ENCODE measurements around the gene IL15RA.
"Not testable (repeated sequence)": the region's sequence is repeated elsewhere in the genome, so short reads cannot be mapped to it uniquely, and the experiment has no call there.

IL15RA gene

GRCh38 chr10:6006546-6006945, 29.2 kb upstream of the IL15RA start:
- no peak for DNase-seq (ENCODE audit: low spot score)

DNA sequence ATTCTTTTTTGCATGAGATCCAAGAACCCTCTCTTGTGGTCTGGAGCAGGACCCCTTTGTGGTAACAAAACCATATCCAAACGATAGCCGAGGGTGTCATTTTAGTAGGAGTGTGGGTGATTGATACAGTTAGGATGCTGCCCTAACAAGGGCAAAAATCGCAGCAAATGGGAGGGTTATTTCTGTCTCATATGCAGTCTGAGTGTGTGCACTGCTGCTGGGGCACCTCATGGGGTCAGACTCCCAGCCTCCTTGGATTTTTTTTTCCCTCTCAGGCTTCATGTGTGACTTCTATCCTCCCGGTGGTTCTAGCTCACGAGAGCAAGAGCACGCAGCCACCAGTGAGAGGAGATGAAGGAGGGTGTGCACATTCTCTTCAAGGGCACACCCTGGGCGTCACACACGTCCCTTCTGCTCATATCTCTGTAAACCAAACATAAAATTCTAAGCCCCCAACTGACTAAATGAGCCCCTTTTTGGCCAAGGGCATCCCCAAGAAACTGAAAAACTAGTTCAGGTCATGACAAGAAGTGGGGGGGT, 28.6 kb upstream of the IL15RA start:
- no peak for DNase-seq (ENCODE audit: low spot score)

GRCh38 chr10:6005161-6005804, 27.9 kb upstream of the IL15RA start:
- not testable (repeated sequence) for DNase-seq (ENCODE audit: low spot score)

GRCh38 chr10:6002809-6003510, 25.6 kb upstream of the IL15RA start:
- DNase-seq (ENCODE audit: low spot score): no peak

DNA sequence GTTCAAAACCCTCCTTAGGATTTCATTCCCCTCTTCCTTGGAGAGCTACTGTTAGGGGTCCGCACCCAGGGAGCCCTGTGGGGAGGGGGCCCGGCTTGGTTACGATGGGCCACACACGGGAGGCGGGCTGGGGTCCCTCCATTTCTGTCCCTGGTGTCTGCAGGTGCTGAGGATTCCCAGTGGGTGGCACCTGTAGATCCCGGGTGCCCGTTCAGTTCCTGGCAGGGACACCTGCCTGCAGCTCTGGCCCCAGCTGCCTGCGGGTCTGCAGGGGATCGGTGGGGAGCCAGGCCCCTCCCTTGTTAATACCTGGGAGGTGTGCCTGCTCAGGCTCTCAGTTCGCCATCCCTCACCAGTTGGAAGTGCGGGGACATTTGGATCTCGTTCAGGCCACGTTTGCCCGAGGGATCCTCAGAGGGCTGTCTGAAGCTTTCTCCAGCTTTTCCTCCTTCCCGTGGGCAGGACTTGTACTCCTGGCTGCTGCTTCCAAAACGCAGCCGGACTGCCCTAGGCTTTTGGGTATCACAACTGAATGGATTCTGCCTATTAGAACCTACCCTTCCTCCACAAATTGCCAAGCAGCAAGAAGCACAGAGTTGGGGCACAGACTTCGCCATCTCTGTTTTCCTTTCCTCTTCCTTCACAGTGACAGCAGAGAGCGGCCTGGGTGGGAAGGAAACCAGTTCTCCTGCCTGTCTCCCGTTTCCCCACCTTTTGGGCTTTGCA, 22.3 kb upstream of the IL15RA start:
- no peak for DNase-seq (ENCODE audit: low spot score)

DNA sequence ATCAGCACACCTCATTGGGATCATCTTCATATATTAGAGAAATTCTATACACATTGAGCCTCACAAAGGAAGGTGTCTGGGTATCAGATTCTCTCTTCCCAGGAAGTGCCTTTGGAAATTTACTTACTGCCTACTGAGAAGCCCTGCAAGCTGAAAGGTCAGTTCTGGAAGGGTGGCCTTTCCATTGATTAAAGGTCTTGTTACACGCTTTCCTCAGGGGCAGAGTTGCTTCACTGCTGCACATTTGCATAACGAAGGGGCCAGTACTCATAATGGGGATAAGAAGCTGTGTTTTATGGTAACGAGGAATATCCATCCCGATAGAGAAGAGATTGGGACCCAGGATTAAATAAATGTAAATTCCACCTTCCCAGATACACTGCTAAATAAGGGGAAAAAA, 19.4 kb upstream of the IL15RA start:
- DNase-seq (ENCODE audit: low spot score): no peak

DNA sequence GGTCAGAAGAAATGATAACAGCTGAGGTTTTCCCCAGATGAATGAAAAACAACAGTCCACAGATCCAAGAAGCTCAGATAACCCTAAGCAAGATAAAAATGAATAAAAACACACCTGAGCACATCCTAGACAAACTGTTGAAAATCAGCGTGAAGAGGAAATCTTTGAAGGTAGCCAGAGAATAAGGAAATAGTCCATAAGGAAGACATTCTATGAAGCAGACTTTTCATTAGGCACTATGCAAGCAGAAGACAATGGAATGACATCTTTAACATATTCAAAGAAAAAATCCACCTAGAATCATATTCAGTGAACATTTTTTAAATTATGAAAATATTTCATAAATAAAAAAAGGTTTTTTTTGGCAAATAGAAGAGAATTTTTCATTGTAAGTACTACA, 15.1 kb upstream of the IL15RA start:
- no peak for DNase-seq (ENCODE audit: low spot score)

- no peak for DNase-seq (ENCODE audit: low spot score)
Measured at GRCh38 chr10:5991708-5992107, 14.4 kb upstream of the IL15RA start.

GRCh38 chr10:5989756-5990155, 12.4 kb upstream of the IL15RA start:
- DNase-seq (ENCODE audit: low spot score): no peak

DNA sequence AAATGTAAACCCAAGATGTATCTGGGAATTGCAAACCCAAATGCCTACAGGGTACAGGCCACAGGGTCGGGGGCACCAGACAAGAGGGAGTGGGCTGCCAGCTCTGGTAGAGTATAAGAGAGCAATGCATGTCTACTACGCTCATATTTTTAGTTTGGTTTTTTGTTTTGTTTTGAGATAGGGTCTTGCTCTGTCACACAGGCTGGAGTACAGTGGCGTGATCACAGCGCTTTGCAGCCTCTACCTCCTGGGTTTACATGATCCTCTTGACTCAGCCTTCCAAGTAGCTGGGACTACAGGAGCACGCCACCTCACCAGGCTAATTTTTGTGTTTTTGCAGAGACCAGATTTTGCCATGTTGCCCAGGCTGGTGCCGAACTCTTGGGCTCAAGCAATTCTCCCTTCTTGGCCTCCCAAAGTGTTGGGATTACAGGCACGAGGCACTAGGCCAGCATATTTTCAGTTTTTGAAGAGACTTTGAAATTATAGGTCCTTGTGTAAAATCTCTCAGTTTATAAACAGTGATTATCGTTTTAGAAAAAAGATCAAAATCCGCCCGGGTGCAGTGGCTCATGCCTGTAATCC, 11.1 kb upstream of the IL15RA start:
- DNase-seq (ENCODE audit: low spot score): no peak

DNA sequence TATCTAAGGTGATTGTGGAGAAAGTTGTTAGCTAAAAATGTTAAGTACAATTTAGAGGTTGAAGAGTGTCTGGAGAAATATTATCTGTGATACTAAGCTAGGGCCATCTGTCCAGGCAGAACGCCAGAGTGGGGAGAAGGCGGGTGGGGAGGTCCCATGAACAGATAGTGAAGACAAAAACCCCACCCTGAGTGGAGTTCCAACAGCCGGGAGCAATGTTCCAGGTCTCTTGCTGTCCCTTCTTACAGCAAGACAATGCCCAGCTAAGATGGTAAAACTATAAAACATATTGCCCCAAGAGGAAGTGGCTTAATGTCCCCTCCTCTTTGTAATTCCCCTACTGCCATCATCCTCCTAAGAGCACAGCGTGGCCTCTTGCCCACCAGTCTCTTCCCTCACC, 10.4 kb upstream of the IL15RA start:
- DNase-seq (ENCODE audit: low spot score): no peak

DNA sequence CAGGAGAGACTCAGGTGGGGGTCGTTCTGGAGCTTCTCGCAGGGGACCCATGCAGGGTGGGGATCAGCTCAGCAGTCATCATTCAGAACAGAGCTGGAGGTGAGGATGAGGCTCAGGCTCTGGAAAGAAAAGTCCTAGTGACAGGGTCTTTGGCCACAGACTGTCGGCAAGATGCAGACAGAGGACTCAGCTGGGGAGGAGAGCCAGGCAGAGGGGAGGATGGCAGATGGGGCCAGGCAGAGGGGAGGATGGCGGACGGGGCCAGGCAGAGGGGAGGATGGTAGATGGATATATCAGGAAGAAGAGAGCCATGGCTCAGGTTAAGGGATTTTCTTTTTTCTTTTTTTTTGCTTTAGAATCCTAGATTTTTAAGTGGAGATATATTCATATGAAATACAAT, 7.7 kb upstream of the IL15RA start:
- no peak for DNase-seq (ENCODE audit: low spot score)

- DNase-seq (ENCODE audit: low spot score): no peak
Measured at GRCh38 chr10:5983774-5984173, 6.4 kb upstream of the IL15RA start.

GRCh38 chr10:5981529-5981928, 4.2 kb upstream of the IL15RA start:
- DNase-seq (ENCODE audit: low spot score): no peak

DNA sequence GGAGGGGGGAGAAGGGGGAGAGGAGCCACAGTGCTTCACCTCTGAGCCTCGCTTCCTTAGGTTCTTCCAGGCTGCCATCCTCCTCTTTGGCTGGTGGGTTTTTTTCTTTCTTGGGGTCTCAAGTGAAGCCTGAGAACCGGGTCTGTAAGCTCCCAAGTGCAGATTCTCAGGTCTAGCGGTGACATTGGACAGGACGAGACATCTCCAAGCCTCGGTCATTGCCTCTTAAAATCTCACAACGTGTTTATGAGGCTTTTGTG, 817 bp upstream of the IL15RA start:
- DNase-seq (ENCODE audit: low spot score): no peak

DNA sequence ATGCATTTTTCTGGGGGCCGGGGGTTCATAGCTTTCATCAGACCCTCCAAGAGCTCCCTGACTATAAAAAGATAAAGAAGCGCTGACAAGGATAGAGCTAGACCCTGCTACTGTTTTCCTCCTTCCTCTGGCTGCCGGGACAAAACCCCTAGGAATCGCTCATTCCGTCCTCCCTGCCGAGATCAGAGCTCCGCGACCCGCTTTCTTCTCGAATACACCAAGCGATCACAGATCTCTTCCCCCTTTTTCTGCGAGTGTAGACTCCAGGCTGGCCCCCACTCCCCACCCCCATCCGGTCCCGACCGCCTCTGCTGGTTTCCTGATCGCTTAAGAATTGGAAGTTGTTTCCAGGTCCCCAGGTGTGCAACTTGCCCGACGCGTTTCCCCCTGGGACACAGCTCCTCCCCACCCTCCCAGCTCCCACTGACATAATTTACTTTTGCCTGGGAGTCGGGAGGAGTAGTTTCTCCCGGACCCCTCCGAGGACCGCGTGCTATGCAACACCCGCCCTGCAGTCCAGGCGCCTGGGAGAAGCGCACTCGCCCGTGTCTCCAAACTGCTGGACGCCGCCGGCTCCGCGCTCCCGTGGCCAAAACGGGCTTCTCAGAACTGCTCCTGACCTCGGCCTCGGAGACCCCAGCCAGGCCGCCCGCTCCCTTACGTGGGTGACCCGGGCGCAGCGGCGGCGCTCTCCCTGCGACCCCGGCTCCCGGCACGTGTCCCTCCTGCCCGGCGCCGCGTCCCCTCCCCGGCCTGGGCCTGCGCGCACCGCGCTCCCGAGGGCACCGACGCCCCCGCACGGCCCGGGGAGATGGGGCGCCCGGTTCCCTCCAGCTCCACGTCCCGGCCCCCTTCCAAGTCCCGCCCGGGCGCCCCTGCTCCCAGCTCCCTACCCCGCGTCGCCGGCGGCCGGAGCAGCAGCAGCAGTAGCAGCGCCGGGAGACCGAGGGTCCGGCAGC, 552 bp downstream of the IL15RA start:
- peak; percentile 44 for DNase-seq (ENCODE audit: low spot score)

GRCh38 chr10:5975641-5976473, 1.5 kb downstream of the IL15RA start:
- DNase-seq (ENCODE audit: low spot score): peak; percentile 48

DNA sequence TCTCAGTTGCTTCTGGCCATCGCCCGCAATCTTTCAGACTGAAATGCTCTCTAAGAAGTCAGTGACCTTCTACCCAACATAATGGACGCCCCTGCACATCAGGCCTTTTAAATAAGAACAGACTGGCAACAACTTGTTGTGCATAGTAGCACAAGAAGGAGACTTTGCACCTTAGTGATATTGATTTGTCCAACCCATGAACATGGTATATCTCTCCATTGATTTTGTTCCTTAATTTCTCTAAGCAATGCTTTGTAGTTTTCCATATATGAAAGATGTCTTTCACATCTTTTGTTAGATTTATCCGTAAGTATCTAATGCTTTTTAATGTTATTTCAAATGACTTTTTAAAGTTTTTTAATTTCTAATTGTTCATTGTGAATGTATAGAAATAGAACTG, 4.3 kb downstream of the IL15RA start:
- no peak for DNase-seq (ENCODE audit: low spot score)

DNA sequence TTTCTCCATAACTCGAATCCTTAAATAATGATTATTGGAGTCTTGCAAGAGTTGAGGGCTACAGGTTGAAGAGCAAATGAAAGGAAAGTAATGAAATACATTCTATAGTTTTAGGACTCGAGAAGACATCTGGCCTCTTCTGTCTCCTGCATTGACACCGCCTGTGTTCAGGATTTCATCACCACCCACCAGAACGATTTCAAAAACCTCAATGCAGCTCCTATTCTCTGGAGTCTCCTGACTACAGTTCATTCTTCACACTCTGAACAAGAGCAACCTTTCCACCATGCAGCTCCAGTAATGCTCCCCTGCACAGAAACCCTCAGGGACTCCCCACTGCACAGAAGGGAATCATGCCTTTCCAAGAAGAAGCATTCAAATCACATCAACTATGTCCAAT, 5.5 kb downstream of the IL15RA start:
- DNase-seq (ENCODE audit: low spot score): no peak

GRCh38 chr10:5971315-5971832, 6.0 kb downstream of the IL15RA start:
- peak; percentile 66 for DNase-seq (ENCODE audit: low spot score)

DNA sequence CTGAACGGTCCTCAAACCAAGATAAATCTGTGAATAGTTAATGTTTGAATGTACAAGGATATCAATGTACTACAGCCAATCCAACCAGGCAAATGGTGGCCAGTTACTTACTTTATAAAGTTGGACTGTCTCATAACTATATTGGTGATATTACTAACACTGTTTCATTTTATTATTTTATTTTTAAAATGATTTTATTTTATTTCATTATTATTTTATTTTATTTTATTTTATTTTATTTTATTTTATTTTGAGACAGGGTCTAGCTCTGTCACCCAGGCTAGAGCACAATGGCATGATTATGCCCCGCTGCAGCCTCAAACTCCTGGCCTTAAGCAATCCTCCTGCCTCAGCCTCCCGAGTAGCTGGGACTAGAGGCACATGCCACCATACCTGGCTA, 6.8 kb downstream of the IL15RA start:
- DNase-seq (ENCODE audit: low spot score): no peak

Data from LoVo (cell line).